SW 1271 (cell line): ENCODE results near the gene RUNX1.
"Not testable (repeated sequence)": the region's sequence is repeated elsewhere in the genome, so short reads cannot be mapped to it uniquely, and the experiment has no call there.

Experiments used
- DNase-seq, 2 experiments: peaks; one replicate each; lab custom pipeline; 2025; lab: John Stamatoyannopoulos, UW

The RUNX1 gene

DNA sequence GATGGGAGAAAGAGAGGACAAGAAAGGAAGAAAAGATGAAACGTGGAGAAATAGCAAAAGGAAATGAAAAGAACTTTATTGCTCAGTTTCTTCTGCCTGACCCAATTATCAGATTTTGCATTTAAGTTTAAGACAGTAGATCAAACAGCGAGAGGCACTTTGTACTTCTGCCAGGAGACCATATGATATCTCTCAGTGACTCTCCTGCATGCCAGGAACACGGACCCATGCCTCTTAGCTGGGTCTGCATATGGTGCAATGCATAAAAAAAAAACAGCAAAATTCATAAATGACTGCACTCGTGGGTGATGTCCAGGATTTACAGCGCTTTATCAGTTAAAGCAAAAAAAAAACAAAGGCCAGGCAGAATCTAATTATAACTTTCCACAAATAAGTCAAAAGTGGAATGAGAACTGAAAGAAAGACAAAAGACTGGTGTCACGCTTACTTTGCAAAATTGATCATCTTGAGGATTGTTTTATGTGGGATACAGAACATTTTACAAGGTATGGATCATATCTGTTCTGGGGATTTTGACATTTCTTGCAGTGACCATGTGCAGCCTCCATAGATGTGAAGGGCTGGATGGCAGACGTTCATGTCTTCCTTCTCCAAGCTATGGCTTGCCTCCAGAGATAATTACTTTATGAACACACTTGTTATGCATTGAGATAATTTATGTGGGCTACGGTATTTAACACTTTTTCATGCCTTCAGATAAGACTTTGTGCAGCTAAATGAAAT is 79.5 kb downstream of the RUNX1 start:
- DNase-seq = no peak

- no peak for DNase-seq
Measured at GRCh38 chr21:34968414-34969333, 80.4 kb downstream of the RUNX1 start.

GRCh38 chr21:34967509-34968289 is 81.4 kb downstream of the RUNX1 start:
- DNase-seq = no peak

- not testable (repeated sequence) for DNase-seq
Measured at GRCh38 chr21:34966881-34967280, 82.2 kb downstream of the RUNX1 start.

DNA sequence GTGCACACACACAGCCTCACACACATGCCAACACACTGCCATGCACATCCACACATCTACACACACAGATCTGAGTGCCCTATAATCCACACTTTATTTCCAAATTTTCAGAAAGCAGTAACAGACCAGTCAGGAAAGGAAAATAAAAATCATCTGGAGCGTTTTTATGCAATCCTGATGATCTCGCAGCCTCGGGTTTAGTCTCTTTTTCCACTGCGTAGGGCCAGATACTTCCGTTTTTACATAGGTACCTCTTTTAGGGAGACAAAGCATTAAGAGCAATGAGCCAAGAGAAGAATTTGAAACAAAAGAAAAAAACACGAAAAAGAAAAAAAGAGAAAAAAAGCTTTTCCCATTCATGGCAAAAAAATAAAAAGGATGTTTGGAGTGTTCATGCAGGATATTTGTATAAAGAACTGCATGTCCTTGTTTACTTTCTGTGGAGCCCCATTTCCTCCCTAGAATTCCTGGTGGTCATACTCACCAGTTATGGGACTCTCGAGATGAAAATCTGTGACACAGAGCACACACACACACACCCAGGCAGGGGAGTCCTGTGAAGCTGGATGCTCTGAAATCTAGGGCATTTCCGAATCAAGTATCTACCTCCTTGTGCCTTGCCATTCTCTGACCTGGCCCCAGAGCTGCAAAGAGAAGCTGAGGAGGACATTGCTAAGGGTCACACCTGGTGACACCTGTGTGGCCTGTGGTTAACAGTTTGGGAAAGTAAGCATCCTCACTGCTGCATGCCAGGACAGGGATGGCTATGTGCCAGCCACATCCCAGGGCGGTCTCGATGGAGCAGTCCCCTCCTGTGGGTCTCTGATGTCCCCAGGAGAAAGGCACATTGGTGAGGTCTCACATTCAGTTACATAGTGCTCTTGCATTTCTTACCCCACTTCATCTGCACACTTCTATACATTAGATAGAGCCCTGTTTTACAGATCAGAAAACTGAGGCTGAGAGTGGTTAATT is 83.6 kb downstream of the RUNX1 start:
- no peak for DNase-seq

GRCh38 chr21:34962586-34963222 is 86.4 kb downstream of the RUNX1 start:
- no peak for DNase-seq

DNA sequence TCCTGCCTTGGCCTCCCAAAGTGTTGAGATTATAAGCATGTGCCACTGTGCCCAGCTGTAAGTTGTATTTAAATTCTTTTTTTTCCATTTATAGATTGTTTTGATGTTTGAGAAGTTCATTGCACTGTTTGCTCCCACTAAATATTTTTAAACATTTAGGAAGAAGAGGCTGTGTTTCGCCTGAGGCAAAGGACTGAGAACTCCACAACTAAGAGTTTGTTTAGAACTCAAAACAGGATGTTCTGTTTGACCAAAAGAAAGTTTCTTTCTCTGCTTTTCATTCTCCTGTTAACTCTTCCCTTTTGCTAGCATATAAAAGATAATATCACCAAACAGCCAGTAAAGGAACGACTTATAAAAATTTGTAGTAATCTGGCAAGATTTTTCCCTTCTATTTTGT is 87.0 kb downstream of the RUNX1 start:
- no peak for DNase-seq

DNA sequence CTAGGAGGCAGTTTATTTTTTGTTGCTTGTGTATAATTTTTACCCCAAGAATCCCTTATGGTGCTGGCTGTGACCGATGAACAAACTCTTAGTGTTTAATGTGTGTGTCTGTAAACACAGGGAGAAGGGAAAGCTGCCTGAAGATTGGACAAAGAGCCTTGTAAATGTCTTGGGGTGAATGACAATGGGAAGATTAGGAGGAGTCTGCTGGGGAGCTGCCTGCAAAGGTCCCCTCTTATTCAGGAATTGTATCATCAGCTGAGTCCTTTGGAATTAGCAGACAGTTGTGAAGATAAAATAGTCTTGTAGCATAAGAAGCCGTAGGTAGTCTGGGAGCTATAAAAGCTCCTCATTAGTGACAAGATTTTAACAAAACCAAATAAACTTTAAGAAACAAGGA is 88.4 kb downstream of the RUNX1 start:
- DNase-seq = no peak

DNA sequence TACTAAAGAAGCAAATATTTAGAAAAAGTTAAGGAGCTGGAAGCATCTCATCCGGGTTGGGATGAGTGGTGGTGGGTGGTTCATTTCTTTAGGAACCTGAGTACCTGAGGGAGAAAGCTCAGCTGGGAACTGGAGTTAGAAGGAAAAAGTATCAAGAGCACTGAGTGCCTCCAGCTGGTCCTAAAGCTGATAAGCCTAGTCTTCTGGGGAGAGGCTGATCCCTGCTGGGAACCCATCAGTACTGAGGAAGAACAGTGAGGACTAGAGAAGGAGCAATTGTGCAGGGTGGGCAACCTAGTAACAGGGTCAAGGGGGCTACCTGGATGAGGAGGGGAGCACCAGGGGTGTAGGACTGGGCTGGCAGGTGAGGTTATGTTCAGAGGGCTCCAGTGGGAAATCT is 89.5 kb downstream of the RUNX1 start:
- no peak for DNase-seq

GRCh38 chr21:34958040-34958439 is 91.1 kb downstream of the RUNX1 start:
- DNase-seq = no peak

GRCh38 chr21:34956416-34957316 is 92.4 kb downstream of the RUNX1 start:
- no peak for DNase-seq

- no peak for DNase-seq
Measured at GRCh38 chr21:34953950-34954349, 95.2 kb downstream of the RUNX1 start.

- DNase-seq = no peak
Measured at GRCh38 chr21:34952701-34953100, 96.4 kb downstream of the RUNX1 start.

GRCh38 chr21:34951868-34952267 is 97.2 kb downstream of the RUNX1 start:
- not testable (repeated sequence) for DNase-seq

GRCh38 chr21:34950980-34951379 is 98.1 kb downstream of the RUNX1 start:
- no peak for DNase-seq

DNA sequence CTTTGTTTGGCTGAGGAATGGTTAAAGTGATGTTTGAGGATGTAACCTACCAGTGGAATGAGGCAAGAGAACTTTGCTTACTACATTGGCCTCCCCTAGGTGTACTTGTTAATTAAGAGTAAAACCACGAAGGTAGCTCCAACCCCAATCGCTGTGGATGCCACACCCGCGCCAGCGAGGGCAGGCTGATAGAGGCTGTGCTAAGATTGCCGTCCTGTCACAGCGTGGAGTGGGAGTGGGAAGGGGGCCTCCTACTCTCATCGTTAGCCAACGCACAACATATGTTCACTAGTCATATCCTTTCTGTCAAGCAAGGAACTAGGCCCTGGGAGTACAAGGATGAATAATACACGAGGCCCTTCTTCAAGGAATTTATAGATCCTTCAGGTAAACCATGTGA is 99.6 kb downstream of the RUNX1 start:
- no peak for DNase-seq

DNA sequence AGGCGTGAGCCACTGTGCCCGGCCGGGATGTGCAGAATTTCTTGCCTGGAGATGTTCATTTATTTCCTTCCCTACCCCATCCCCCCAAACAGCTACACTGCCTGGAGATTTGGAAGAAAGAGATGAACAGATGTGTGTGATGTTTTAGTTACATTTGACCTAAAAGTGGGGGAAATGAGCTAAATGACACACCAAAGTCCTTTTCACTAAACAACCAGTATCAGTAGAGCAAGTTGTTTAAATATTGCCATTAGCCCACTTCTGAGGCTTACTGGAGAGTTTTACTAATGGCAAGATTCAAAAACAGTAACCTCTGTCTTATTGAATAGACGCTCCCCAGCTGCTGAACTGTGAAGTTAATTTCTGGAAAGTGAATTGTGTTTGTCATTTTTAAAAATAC is 100.1 kb downstream of the RUNX1 start:
- DNase-seq = no peak

DNA sequence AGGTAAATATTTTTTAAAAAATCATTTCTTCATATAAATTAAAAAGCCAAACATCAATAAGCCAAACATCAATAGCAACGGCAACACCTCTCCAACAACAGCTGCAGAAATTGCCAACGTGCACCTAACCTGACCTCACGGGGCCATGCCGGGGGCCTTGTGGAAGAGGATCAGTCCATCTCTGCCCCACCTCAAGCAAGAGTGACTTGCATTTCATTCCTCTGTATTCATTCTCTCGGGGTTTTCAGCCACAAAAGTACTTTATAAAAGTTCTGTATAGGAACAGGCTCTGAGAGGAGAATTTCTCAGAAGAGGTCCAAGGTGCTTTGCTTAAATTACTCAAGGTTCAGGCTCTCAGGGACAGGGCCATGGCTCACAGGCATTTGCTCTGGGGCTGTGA is 100.9 kb downstream of the RUNX1 start:
- DNase-seq = no peak

DNA sequence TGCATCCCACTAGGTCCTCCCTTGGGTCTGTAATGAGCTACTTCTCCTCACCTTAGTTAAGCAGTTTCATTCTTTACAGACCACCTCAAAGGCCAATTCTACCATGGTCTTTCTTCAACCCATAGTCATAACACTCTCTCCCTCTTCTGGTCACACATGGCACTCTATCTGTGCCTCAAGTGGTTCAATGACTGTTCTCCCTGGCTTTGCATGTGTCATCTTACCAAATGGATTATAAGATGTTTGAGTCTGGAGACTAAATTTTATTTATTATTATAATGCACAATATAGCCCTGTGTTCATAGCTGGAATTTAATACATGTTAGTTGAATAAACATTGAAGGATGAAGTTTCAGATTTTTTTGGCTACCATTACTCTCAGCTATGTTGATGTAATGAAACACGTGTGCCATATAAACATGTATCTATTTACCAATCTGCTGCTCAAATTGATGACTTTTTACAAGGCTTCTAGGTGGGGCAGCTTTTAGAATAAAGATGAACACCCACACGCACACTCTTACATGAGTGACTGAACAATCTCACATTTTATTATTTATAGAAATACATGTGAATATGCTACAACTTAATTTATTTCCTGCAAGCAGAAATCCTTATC is 102.1 kb downstream of the RUNX1 start:
- DNase-seq = no peak
